Mesothelial cell of epicardium (in vitro differentiated cells): ENCODE measurements around the gene NINL. TPM values are rescaled to one million over a fixed set of nuclear protein-coding genes. Genes with fewer than 3 reads are reported as not detected.
"Not testable (repeated sequence)": the region's sequence is repeated elsewhere in the genome, so short reads cannot be mapped to it uniquely, and the experiment has no call there.

Experiments
- DNase-seq, 2 experiments: peaks; one replicate each; pipeline ENCODE4 v3.0.0; 2021; ENCODE audit warnings: low spot score in 2 of 2; ENCODE audit not compliant: unreplicated experiment in 2 of 2
- H3K27ac Mint-ChIP-seq: 2 replicates; pipeline ENCODE4 v1.8.0; 2021; ENCODE audit warnings: mixed read lengths
- H3K27me3 Mint-ChIP-seq: 2 replicates; pipeline ENCODE4 v1.8.0; 2021; ENCODE audit warnings: low read depth, mixed read lengths
- H3K36me3 Mint-ChIP-seq: 2 replicates; pipeline ENCODE4 v1.8.0; 2021; ENCODE audit warnings: mixed read lengths
- H3K4me1 Mint-ChIP-seq: 2 replicates; pipeline ENCODE4 v1.8.0; 2021; ENCODE audit warnings: mixed read lengths
- H3K4me3 Mint-ChIP-seq: 2 replicates; pipeline ENCODE4 v1.8.0; 2021; ENCODE audit warnings: mild to moderate bottlenecking, moderate library complexity, mixed read lengths
- H3K9me3 Mint-ChIP-seq: 2 replicates; pipeline ENCODE4 v1.8.0; 2021; ENCODE audit warnings: mixed read lengths
- CTCF ChIP-seq: fragments of 200-600 bp; sonication (generic); IDR thresholded peaks from one replicate; pipeline ENCODE4 v1.5.0; 2021; ENCODE audit warnings: antibody characterized with exemption; ENCODE audit not compliant: unreplicated experiment
- total RNA-seq: library from RNA; stranded (reverse); gene quantifications from 3 replicates; pipeline ENCODE4 v1.2.1, GENCODE V29; 2021

NINL gene
- total RNA-seq, 1 donor from 2014 or later, result 85.9 TPM

DNA sequence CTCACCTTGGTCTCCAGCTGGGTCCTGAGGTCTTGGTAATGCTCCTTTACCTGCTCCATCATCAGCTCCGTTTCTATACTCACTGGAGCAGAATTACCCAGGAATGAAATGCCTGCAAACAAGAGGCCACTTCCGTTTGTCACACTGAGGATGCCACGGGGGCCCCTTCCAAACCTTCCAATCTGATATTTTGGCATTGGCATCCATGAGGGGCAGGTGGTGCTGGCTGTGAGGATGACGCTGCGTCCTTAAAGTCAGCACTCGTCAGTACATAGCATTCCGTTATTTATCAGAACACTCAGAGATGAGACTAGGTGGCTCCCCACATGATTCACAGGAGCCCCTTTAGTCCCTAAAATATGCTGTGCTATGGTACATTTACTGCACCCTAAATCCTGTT lies 105.2 kb downstream of the NINL start:
- H3K4me3 Mint-ChIP-seq, result no peak overlapping the region
- H3K27ac Mint-ChIP-seq, result no peak overlapping the region
- no peak for TF ChIP-seq CTCF
- DNase-seq, result no peak
- H3K4me1 Mint-ChIP-seq, result no peaks in the 10 kb centered on the region
- no peaks in the 10 kb centered on the region for H3K9me3 Mint-ChIP-seq
- no peaks in the 10 kb centered on the region for H3K27me3 Mint-ChIP-seq
- peaks cover 48% of the 10 kb centered on the region for H3K36me3 Mint-ChIP-seq

- peaks cover 45% of the 10 kb centered on the region for H3K36me3 Mint-ChIP-seq
- no peak for TF ChIP-seq CTCF
Measured at GRCh38 chr20:25479638-25480037, 105.7 kb downstream of the NINL start.

GRCh38 chr20:25478889-25479568 lies 106.3 kb downstream of the NINL start:
- Mint-ChIP-seq H3K27ac (no peak overlapping the region), H3K27me3 (no peaks in the 10 kb centered on the region), H3K4me3 (no peak overlapping the region), H3K36me3 (peaks cover 44% of the 10 kb centered on the region), H3K4me1 (no peaks in the 10 kb centered on the region), H3K9me3 (no peaks in the 10 kb centered on the region)
- no peak for TF ChIP-seq CTCF
- DNase-seq, result no peak

More at GRCh38 chr20:25479638-25480037, 105.7 kb downstream of the NINL start:
- Mint-ChIP-seq H3K27ac (no peak overlapping the region), H3K4me1 (no peaks in the 10 kb centered on the region), H3K4me3 (no peak overlapping the region), H3K9me3 (no peaks in the 10 kb centered on the region), H3K27me3 (no peaks in the 10 kb centered on the region)
- no peak for DNase-seq

DNA sequence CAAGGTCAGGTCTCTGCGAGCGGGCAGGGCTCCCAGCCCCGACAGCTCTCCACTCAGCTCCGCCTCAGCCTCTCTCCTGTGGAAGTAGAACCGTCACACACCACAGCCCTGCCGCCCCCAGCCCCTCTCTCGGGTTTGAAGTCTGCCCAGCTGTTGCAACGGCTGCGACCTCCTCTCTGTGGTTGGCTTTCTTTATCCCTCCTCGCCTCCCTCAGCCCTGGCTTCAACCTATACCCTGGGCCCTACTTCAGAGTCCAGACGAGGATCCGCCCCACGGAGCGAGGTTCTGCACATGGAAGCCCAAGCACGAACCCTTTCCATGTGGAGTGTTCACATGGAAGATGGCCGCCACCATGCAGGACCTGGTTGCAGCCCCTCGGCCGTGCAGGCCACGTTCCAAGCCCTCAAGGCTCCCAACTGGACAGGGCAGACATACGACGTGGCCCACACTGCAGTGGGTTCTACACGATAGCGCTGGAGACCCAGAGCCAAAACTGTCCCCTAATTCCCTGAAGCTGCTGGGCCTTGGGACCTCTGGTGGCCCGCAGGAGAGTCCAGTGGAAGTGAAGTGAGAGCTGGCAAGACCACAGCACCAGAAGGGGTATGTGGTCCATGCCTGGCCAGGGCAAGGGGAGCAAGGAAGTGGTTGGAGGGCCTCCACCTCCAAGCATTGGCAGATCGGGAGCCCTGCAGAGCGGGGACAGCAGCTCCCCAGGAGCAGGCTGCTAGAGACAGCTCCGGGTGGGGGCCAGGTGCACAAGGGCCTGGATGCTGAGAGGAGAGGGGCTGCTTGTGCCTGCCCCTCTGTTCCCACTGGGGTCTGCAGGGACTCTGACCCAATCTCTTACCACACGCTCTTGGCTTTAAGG lies 108.1 kb downstream of the NINL start:
- no peak for TF ChIP-seq CTCF
- H3K36me3 Mint-ChIP-seq, result peaks cover 46% of the 10 kb centered on the region
- H3K4me1 Mint-ChIP-seq, result no peaks in the 10 kb centered on the region
- H3K4me3 Mint-ChIP-seq, result no peak overlapping the region
- no peaks in the 10 kb centered on the region for H3K9me3 Mint-ChIP-seq
- H3K27ac Mint-ChIP-seq, result no peak overlapping the region
- DNase-seq, result no peak
- H3K27me3 Mint-ChIP-seq, result no peaks in the 10 kb centered on the region

- Mint-ChIP-seq H3K36me3 (peaks cover 50% of the 10 kb centered on the region), H3K27me3 (no peaks in the 10 kb centered on the region), H3K27ac (no peak overlapping the region), H3K9me3 (no peaks in the 10 kb centered on the region), H3K4me1 (no peaks in the 10 kb centered on the region), H3K4me3 (no peak overlapping the region)
- TF ChIP-seq CTCF, result no peak
- no peak for DNase-seq
Measured at GRCh38 chr20:25476106-25477013, 109.0 kb downstream of the NINL start.

GRCh38 chr20:25473297-25473696 lies 112.0 kb downstream of the NINL start:
- not testable (repeated sequence) for H3K4me3 Mint-ChIP-seq, H3K27me3 Mint-ChIP-seq, H3K9me3 Mint-ChIP-seq, H3K4me1 Mint-ChIP-seq, H3K27ac Mint-ChIP-seq, DNase-seq
- peaks cover 55% of the 10 kb centered on the region for H3K36me3 Mint-ChIP-seq
